Inflammatory macrophage treated with lipopolysaccharide for 4 hours (primary cell): ENCODE measurements around the gene DPP7.

Experiments
- DNase-seq: peaks from one replicate; pipeline ENCODE4 v3.0.0-alpha.2; 2020

DPP7 gene

GRCh38 chr9:137110911-137111787 is 3.4 kb downstream of the DPP7 start:
- no peak for DNase-seq

- DNase-seq = no peak
Measured at GRCh38 chr9:137110147-137110910, 4.2 kb downstream of the DPP7 start.

- DNase-seq = no peak
Measured at GRCh38 chr9:137109250-137110146, 5.0 kb downstream of the DPP7 start.

DNA sequence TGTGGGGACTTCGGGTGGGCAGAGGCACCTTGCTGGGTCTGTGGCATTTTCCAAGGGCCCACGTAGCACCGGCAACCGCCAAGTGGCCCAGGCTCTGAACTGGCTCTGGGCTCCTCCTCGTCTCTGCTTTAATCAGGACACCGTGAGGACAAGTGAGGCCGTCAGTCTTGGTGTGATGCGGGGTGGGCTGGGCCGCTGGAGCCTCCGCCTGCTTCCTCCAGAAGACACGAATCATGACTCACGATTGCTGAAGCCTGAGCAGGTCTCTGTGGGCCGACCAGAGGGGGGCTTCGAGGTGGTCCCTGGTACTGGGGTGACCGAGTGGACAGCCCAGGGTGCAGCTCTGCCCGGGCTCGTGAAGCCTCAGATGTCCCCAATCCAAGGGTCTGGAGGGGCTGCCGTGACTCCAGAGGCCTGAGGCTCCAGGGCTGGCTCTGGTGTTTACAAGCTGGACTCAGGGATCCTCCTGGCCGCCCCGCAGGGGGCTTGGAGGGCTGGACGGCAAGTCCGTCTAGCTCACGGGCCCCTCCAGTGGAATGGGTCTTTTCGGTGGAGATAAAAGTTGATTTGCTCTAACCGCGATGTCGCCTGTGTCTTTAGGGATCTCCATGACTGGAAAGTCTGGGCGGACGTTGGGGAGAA is 5.8 kb downstream of the DPP7 start:
- no peak for DNase-seq

DNA sequence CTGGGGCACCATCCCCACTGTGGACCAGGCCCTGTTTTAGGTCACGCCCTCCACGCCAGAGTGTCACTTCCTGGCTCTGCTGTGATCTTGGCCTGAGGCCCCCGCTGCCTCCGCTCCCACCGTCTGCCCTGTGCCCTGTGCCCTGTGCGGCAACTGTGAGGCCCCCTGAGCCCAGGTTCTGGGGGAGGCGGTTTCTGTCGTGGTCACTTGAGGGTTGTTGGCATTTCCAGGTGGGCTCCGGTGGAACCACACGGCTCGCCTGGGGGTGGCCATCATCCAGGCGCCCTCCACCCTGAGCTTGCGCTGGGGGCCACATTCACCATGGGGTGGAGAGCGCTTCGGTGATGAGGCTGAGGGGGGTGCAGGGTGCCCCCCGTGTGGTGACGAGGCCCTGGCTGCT is 6.6 kb downstream of the DPP7 start:
- DNase-seq = no peak

- DNase-seq = no peak
Measured at GRCh38 chr9:137107312-137107921, 7.1 kb downstream of the DPP7 start.

DNA sequence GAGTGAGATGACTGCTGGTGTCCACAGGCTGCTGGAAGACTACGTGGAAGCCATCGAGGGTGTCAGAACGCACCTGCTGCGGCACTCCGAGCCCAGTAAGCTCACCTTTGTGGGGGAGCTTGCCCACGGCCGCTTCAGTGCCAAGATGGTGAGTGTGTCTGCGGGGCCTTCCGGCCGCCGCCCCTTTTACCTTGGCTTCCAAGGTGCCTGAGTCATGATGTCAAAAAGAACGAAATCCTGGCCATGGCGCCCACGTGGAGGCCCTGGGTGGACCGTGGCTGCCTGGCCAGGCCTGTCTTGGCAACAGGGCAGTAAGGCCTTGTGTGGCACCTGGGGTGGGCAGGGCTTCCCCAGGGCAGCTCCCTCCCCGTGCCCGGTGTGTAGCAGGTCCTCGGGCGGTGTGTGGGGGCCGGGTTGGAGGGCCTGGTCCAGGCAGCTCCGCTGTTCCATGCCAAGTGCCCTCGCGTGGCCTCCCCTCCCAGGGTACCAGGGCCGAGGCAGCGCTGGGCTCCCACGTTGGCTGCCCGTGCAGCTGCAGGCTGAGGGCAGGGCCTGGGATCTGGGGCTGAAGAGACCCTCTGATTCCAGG is 7.8 kb downstream of the DPP7 start:
- DNase-seq = no peak

DNA sequence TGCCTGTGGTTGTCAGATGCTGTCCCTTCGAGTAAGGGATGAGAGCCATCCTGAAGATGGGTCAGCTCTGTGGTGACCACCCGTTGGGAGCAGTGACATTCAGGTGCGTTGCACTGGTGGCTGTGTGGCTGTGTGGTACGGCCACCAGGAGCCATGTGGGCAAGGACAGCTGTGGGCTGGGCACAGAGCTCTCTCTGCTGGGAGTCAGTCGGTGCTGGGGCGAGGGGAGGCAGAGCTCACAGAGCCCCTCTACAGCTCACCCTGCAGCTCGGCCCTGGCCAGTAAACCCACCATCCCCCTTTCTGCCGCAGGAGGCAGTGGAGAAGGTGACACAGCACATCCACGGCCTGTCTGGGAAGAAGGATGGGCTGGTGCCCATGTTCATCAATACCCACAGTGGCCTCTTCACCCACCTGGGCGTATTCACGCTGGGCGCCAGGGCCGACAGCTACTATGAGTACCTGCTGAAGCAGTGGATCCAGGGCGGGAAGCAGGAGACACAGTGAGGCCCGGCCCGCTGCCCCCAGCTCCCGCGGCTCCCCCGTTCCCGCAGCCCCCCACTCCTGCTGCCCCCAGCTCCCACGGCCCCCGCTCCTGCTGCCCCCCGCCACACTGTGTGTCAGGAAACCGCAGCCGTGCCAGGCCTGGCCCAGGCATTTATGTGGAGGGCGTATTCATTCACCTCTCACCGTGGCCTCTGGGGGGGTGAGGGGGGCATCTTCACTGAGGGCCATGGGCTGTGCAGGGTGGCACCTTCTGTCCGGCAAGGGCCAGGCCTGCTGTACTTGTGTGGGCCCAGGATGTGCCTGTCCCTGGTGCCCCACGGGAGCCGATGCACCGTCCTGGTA is 8.5 kb downstream of the DPP7 start:
- DNase-seq = no peak

- DNase-seq = no peak
Measured at GRCh38 chr9:137103206-137103999, 11.1 kb downstream of the DPP7 start.

DNA sequence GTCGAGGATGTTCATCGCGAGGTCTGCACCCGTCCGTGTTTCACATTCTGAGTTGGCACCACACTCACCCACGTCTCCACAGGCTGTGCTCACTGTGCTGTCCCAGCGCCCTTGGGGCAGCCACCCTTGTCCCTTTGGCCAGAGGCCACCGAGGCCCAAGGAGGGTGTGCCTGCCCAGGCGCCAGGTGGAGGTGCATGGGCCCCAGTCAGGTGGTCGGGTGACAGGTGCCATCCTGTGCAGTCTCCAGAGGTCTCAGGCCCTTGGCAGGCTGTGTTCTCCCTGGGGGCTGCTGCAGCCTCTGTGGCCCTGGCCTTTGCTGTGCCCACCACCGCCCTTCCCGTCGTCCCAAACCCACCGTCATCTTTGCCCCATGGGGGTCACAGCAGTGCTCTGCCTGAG is 15.3 kb downstream of the DPP7 start:
- no peak for DNase-seq

- no peak for DNase-seq
Measured at GRCh38 chr9:137097761-137098462, 16.6 kb downstream of the DPP7 start.

DNA sequence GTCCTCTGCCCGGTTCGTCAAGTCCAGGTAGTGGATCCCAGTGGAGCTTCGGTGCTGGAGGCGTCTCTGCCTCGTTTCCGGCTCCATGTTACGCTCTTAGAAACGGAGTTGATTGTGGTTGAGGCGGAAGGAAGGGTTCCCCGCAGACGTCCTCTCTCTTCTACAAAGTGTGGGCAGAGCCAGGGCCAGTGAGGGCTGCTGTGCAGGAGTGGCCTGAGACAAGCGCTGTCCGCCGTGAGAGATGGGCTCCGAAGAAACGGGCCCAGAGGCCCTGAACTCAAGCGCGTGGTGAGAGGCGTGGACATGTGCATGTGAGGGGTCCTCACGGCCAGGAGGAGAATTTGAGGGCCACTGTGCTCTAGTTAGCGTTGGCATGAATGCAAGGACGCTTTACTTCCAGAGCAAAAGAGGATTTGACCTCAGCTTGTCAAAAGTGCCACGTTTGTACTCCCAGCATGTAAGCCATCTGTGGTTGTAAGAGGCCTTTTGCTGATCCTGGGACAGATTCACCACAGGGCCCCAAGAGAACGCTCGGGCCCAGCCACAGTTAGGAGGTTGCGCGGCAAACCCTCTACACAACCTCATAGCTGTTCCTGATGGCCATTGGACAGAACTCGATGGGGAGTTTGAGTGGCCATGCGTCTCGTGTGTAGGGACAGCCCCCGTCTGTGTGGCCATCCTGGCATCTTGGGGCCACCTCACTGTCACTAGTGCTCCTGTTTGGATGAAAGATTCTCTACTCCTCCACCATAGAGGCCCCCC is 17.6 kb downstream of the DPP7 start:
- DNase-seq = no peak

- DNase-seq = no peak
Measured at GRCh38 chr9:137095664-137096517, 18.6 kb downstream of the DPP7 start.

- no peak for DNase-seq
Measured at GRCh38 chr9:137089232-137089947, 25.1 kb downstream of the DPP7 start.

GRCh38 chr9:137088121-137088520 is 26.4 kb downstream of the DPP7 start:
- no peak for DNase-seq

DNA sequence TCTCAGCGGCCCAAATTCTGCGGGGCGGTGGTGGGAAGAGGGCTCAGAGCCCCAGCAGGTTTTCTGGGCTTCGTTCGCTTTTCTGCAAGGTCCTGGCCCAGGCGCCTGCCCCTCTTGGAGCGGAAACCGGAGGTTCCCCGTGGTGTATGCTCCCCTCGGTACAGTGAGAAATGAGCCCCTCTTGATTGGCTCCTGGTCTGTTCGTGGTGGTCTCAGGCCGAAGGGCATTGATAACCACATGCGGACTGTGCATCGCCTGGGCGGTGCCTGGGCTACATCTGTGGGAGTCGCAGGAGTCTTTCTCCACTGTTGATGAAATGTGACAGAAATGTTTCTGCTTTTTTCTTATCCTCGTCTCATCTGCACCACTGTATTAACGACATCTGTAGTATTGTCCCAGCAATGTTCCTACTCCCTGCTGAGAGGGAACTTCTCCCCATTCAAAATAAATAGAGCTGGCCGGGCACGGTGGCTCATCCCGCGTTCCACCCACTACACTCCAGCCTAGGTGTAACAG is 27.1 kb downstream of the DPP7 start:
- DNase-seq = peak; percentile 43
